Peyer's patch (tissue), 4 donors: ENCODE results near the gene S100A6. TPM values are rescaled to one million over a fixed set of nuclear protein-coding genes. Genes with fewer than 3 reads are reported as not detected.

Source experiments
- DNase-seq, 3 donors: peaks; one replicate each; pipeline ENCODE4 v3.0.0-alpha.2; 2017 to 2019
- H3K27ac ChIP-seq, 4 donors: fragments of 200-600 bp; sonication (generic); one replicate each; pipeline ENCODE4 v1.5.1; 2016 to 2019
- H3K27me3 ChIP-seq, 2 donors: fragments of 200-600 bp; sonication (generic); one replicate each; pipeline ENCODE4 v1.5.1; 2019
- H3K36me3 ChIP-seq, 3 donors: fragments of 200-600 bp; sonication (generic); one replicate each; pipeline ENCODE4 v1.5.1; 2016 to 2019
- H3K4me1 ChIP-seq, 4 donors: fragments of 200-600 bp; sonication (generic); one replicate each; pipeline ENCODE4 v1.5.1; 2016 to 2019
- H3K4me3 ChIP-seq, 4 donors: fragments of 200-600 bp; sonication (generic); 1 replicate in 3 of 4; 2 replicates in 1 of 4; pipeline ENCODE4 v1.5.1; 2016 to 2019; ENCODE audit warnings: mild to moderate bottlenecking in 1 of 4
- H3K9me3 ChIP-seq, 4 donors: fragments of 200-600 bp; sonication (generic); one replicate each; pipeline ENCODE4 v1.5.1; 2016 to 2019; ENCODE audit warnings: mild to moderate bottlenecking in 1 of 4
- POLR2A ChIP-seq, 2 donors: fragments of 450-650 bp; IDR thresholded peaks; one replicate each; pipeline ENCODE4 v1.5.1; 2017; ENCODE audit warnings: antibody characterized with exemption in 2 of 2, mild to moderate bottlenecking in 2 of 2, moderate library complexity in 2 of 2
- total RNA-seq, 4 donors: library from RNA; depleted of rRNA; stranded (reverse); fragments of >200 nt; gene quantifications; one replicate each; pipeline ENCODE4 v1.1.0, GENCODE V29; 2016
- TF ChIP-seq, protein P1 (sequence below), 6 experiments: fragments of 450-650 bp in 4 of 6; fragments of 200-600 bp in 2 of 6; sonication (generic) in 1 of 6; IDR thresholded peaks; one replicate each; pipeline ENCODE4 v1.5.1; 2017 to 2019; ENCODE audit warnings: antibody characterized with exemption in 6 of 6, mild to moderate bottlenecking in 3 of 6, moderate library complexity in 1 of 6

Gene S100A6
- total RNA-seq, 4 donors from 2014 or later: 321 to 366 (median 334) TPM

GRCh38 chr1:153493343-153493960, 42.3 kb downstream of the S100A6 start:
- no peak for DNase-seq
- H3K9me3 ChIP-seq: no peaks in the 10 kb centered on the region
- TF ChIP-seq POLR2A (IDR thresholded peaks at IDR 0.05): no peak
- TF ChIP-seq, protein P1, sequence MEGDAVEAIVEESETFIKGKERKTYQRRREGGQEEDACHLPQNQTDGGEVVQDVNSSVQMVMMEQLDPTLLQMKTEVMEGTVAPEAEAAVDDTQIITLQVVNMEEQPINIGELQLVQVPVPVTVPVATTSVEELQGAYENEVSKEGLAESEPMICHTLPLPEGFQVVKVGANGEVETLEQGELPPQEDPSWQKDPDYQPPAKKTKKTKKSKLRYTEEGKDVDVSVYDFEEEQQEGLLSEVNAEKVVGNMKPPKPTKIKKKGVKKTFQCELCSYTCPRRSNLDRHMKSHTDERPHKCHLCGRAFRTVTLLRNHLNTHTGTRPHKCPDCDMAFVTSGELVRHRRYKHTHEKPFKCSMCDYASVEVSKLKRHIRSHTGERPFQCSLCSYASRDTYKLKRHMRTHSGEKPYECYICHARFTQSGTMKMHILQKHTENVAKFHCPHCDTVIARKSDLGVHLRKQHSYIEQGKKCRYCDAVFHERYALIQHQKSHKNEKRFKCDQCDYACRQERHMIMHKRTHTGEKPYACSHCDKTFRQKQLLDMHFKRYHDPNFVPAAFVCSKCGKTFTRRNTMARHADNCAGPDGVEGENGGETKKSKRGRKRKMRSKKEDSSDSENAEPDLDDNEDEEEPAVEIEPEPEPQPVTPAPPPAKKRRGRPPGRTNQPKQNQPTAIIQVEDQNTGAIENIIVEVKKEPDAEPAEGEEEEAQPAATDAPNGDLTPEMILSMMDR (IDR thresholded peaks at IDR 0.05): no peak
- H3K27me3 ChIP-seq: no peaks in the 10 kb centered on the region
- no peaks in the 10 kb centered on the region for H3K36me3 ChIP-seq
- no peaks in the 10 kb centered on the region for H3K4me1 ChIP-seq
- no peak overlapping the region for H3K4me3 ChIP-seq
- H3K27ac ChIP-seq: peak overlapping the region in 2 of 4 donors; percentile 39 to 41

- peak in 2 of 3 donors; percentile 23 to 78 for DNase-seq
- Histone ChIP-seq H3K4me1 (no peaks in the 10 kb centered on the region), H3K27ac (peak overlapping the region in 3 of 4 donors; percentile 53 to 77 (median 53)), H3K9me3 (no peaks in the 10 kb centered on the region), H3K27me3 (no peaks in the 10 kb centered on the region), H3K36me3 (no peaks in the 10 kb centered on the region), H3K4me3 (no peak overlapping the region)
- TF ChIP-seq, protein P1 (IDR thresholded peaks at IDR 0.05): no peak
- TF ChIP-seq POLR2A (IDR thresholded peaks at IDR 0.05): no peak
Observed at GRCh38 chr1:153490272-153491051, 45.3 kb downstream of the S100A6 start.

- Histone ChIP-seq H3K36me3 (no peaks in the 10 kb centered on the region), H3K27me3 (no peaks in the 10 kb centered on the region), H3K4me3 (no peak overlapping the region), H3K27ac (no peak overlapping the region), H3K9me3 (no peaks in the 10 kb centered on the region), H3K4me1 (no peaks in the 10 kb centered on the region)
- no peak for DNase-seq
- TF ChIP-seq, protein P1 (IDR thresholded peaks at IDR 0.05): no peak
- no peak for TF ChIP-seq POLR2A (IDR thresholded peaks at IDR 0.05)
Observed at GRCh38 chr1:153488731-153489130, 47.1 kb downstream of the S100A6 start.

GRCh38 chr1:153487707-153488106, 48.1 kb downstream of the S100A6 start:
- TF ChIP-seq, protein P1 (IDR thresholded peaks at IDR 0.05): no peak
- TF ChIP-seq POLR2A (IDR thresholded peaks at IDR 0.05): no peak
- Histone ChIP-seq H3K27me3 (no peaks in the 10 kb centered on the region), H3K4me1 (no peaks in the 10 kb centered on the region), H3K27ac (no peak overlapping the region), H3K4me3 (no peak overlapping the region), H3K36me3 (no peaks in the 10 kb centered on the region), H3K9me3 (no peaks in the 10 kb centered on the region)
- DNase-seq: no peak

DNA sequence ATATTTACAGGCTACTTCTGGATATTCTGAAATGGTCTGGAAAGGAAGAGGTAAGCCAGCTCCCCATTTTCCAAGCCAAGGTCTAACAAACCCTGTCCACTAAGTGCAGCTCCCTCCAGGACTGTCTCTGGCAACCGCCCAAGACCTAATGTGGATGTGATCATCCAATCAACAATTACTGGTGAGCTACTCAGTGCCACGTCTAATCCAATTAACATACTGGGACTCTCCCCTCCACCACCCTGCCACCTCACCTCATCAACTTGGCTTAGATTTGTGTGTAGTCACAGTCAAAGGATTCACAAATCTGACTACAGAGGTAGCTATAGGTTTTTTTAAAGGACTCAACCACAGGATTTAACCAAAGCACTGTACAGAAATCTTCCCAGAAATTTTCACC, 49.9 kb downstream of the S100A6 start:
- H3K27ac ChIP-seq: no peak overlapping the region
- no peak overlapping the region for H3K4me3 ChIP-seq
- TF ChIP-seq POLR2A (IDR thresholded peaks at IDR 0.05): no peak
- TF ChIP-seq, protein P1 (IDR thresholded peaks at IDR 0.05): no peak
- no peaks in the 10 kb centered on the region for H3K36me3 ChIP-seq
- no peaks in the 10 kb centered on the region for H3K4me1 ChIP-seq
- DNase-seq: no peak
- H3K9me3 ChIP-seq: no peaks in the 10 kb centered on the region
- no peaks in the 10 kb centered on the region for H3K27me3 ChIP-seq

Other genes with a start within 250 kb of the S100A6 start
- gene PGLYRP3, start 223.0 kb downstream of the S100A6 start, total RNA-seq: not detected
- gene PGLYRP4, start 187.2 kb downstream of the S100A6 start, total RNA-seq: not detected
- 10 to 100 TPM in 3 of 4 donors, 1 to 10 TPM in 1; 6.8 to 96.6 (median 17.6) TPM for gene S100A9, start 178.1 kb downstream of the S100A6 start, total RNA-seq
- gene S100A12, start 160.4 kb downstream of the S100A6 start, total RNA-seq: not detected
- 1 to 10 TPM in 2 of 4 donors, not detected in 2; 7.6 to 9.8 TPM for gene S100A8, start 144.9 kb downstream of the S100A6 start, total RNA-seq
- not detected for gene S100A7A, start 119.5 kb downstream of the S100A6 start, total RNA-seq
- gene S100A7, start 75.3 kb downstream of the S100A6 start, total RNA-seq: not detected
- not detected for gene S100A5, start 4.9 kb upstream of the S100A6 start, total RNA-seq
- gene S100A4, start 9.8 kb upstream of the S100A6 start, total RNA-seq: 100 to 1,000 TPM in 1 of 4 donors, 10 to 100 TPM in 3; 38.2 to 435 (median 53.6) TPM
- not detected for gene S100A3, start 13.3 kb upstream of the S100A6 start, total RNA-seq
- gene S100A2, start 29.9 kb upstream of the S100A6 start, total RNA-seq: not detected
- 100 to 1,000 TPM; 107 to 277 (median 193) TPM for gene S100A16, start 77.1 kb upstream of the S100A6 start, total RNA-seq
- 100 to 1,000 TPM; 106 to 391 (median 293) TPM for gene S100A14, start 80.3 kb upstream of the S100A6 start, total RNA-seq
- 100 to 1,000 TPM in 1 of 4 donors, 10 to 100 TPM in 3; 49.5 to 185 (median 52.9) TPM for gene S100A13, start 91.5 kb upstream of the S100A6 start, total RNA-seq
- gene S100A1, start 92.4 kb upstream of the S100A6 start, total RNA-seq: not detected
- gene CHTOP, start 98.1 kb upstream of the S100A6 start, total RNA-seq: 10 to 100 TPM; 53.8 to 80.8 (median 68.7) TPM
- gene SNAPIN, start 122.7 kb upstream of the S100A6 start, total RNA-seq: 10 to 100 TPM; 15.4 to 29.7 (median 28.1) TPM
- gene ILF2, start 135.0 kb upstream of the S100A6 start, total RNA-seq: 10 to 100 TPM; 31.4 to 67.7 (median 47.2) TPM
- gene NPR1, start 142.7 kb upstream of the S100A6 start, total RNA-seq: 10 to 100 TPM in 2 of 4 donors, 1 to 10 TPM in 2; 5.0 to 17.3 (median 10.9) TPM
- 10 to 100 TPM; 24.3 to 75.1 (median 42.4) TPM for gene INTS3, start 192.1 kb upstream of the S100A6 start, total RNA-seq
- gene SLC27A3, start 239.4 kb upstream of the S100A6 start, total RNA-seq: 100 to 1,000 TPM in 1 of 4 donors, 10 to 100 TPM in 3; 12.3 to 124 (median 22.0) TPM